Activated CD8-positive, alpha-beta memory T cell treated with anti-CD3 and anti-CD28 coated beads for 1 hour (primary cell): Measurements from ENCODE around the gene CRISP3.
"Not testable (repeated sequence)": the region's sequence is repeated elsewhere in the genome, so short reads cannot be mapped to it uniquely, and the experiment has no call there.

ENCODE experiments used
- DNase-seq, 2 donors: peaks; one replicate each; pipeline ENCODE4 v3.0.0-alpha.2; 2020; ENCODE audit warnings: low read depth in 1 of 2; ENCODE audit errors: extremely low read depth in 1 of 2

The CRISP3 gene

GRCh38 chr6:49744259-49744658 lies at the start of gene CRISP3:
TSS of gene CRISP3 (minus strand) at chr6:49744388. CDS start at chr6:49744367, 21 bp downstream.
- no peak for DNase-seq

GRCh38 chr6:49790341-49790740 lies 46.2 kb upstream of the CRISP3 start:
- no peak for DNase-seq

- no peak for DNase-seq
Measured at GRCh38 chr6:49787176-49787575, 43.0 kb upstream of the CRISP3 start, which contains the start of gene PGK2. TSS of gene PGK2 (minus strand) at chr6:49787285. CDS start at chr6:49787187, 98 bp downstream.

GRCh38 chr6:49784272-49784671 lies 40.1 kb upstream of the CRISP3 start:
- no peak for DNase-seq

- no peak for DNase-seq
Measured at GRCh38 chr6:49782725-49783124, 38.5 kb upstream of the CRISP3 start.

- no peak for DNase-seq
Measured at GRCh38 chr6:49782293-49782692, 38.1 kb upstream of the CRISP3 start.

- DNase-seq, result no peak
Measured at GRCh38 chr6:49776444-49776843, 32.3 kb upstream of the CRISP3 start.

GRCh38 chr6:49775043-49775442 lies 30.9 kb upstream of the CRISP3 start:
- DNase-seq, result no peak

GRCh38 chr6:49772285-49772684 lies 28.1 kb upstream of the CRISP3 start:
- no peak for DNase-seq

- DNase-seq, result no peak
Measured at GRCh38 chr6:49766762-49767161, 22.6 kb upstream of the CRISP3 start.

GRCh38 chr6:49764571-49765236 lies 20.5 kb upstream of the CRISP3 start:
- DNase-seq, result no peak

GRCh38 chr6:49743429-49743828 lies 759 bp downstream of the CRISP3 start:
- no peak for DNase-seq

GRCh38 chr6:49739423-49739822 lies 4.8 kb downstream of the CRISP3 start:
- DNase-seq, result no peak

GRCh38 chr6:49736017-49736508 lies 8.1 kb downstream of the CRISP3 start:
- DNase-seq, result no peak

- no peak for DNase-seq
Measured at GRCh38 chr6:49733680-49734079, 10.5 kb downstream of the CRISP3 start.

- no peak for DNase-seq
Measured at GRCh38 chr6:49732781-49733180, 11.4 kb downstream of the CRISP3 start.

- no peak for DNase-seq
Measured at GRCh38 chr6:49730251-49730650, 13.9 kb downstream of the CRISP3 start.

- not testable (repeated sequence) for DNase-seq
Measured at GRCh38 chr6:49723917-49724316, 20.3 kb downstream of the CRISP3 start.

GRCh38 chr6:49721297-49721696 lies 22.9 kb downstream of the CRISP3 start:
- no peak for DNase-seq

- no peak for DNase-seq
Measured at GRCh38 chr6:49720372-49720771, 23.8 kb downstream of the CRISP3 start.

- DNase-seq, result no peak
Measured at GRCh38 chr6:49713346-49713745, 30.8 kb downstream of the CRISP3 start, which contains the start of gene CRISP2. TSS of gene CRISP2 (minus strand) at chr6:49713543. CDS start at chr6:49709196, 4,347 bp downstream.

- no peak for DNase-seq
Measured at GRCh38 chr6:49698478-49698877, 45.7 kb downstream of the CRISP3 start.

GRCh38 chr6:49693512-49693911 lies 50.7 kb downstream of the CRISP3 start:
- no peak for DNase-seq
